ENCODE measurements around the gene MOGAT2. TPM values are rescaled to one million over a fixed set of nuclear protein-coding genes. Genes with fewer than 3 reads are reported as not detected.
A peak's percentile ranks its signal among the peaks of the same experiment; 100 is the strongest.
"Not testable (repeated sequence)": the region's sequence is repeated elsewhere in the genome, so short reads cannot be mapped to it uniquely, and the experiment has no call there.

MOGAT2 gene
- total and polyA plus RNA-seq, 9 donors: 0.10 to 9.2 (median 2.0) TPM; not detected in 6

DNA sequence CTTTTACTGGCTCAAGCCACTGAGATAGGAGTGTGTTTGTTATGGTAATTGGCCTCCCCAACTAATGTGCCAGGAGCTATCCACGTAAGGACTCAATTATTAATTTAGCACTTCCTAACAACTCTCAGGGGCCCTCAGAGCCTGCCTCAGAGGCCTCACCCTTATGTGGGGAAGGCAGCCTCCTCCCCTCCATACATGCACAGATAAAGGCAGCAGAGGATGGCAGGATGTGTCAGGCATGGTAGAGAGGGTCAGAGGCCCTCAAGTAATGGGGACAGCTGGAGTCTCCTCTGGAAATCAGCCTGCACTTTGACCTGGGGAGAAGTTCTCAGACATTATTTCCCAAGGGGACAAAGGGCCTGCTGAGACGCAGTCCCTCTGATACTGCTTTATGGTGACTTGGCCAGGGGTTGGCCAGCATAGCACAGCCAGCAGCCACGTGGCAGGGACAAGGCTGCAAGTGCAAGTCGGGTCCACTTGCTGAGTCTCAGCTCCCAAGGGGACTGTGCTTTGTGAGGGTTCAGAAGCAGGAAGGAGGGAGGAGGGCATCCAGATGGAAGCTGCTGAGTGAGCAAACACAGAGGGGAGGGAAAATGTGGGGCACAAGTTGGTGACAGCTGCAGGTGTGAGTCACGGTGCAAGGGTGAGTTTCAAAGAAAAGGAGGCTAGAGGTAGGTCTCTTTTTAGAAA lies 17.0 kb downstream of the MOGAT2 start:
- no peak for DNase-seq
- Histone ChIP-seq H3K27me3 (ENCODE audit: control insufficient read depth, insufficient read depth, low read length) (peaks cover 6% of the 10 kb centered on the region), H3K9me3 (replicated peaks; ENCODE audit: control insufficient read depth, low read depth, low read length) (no peaks in the 10 kb centered on the region), H3K4me1 (ENCODE audit: control insufficient read depth, insufficient read depth, low read length) (peaks cover 21% of the 10 kb centered on the region), H3K27ac (ENCODE audit: low read length) (no peak overlapping the region), H3K4me3 (ENCODE audit: low read length) (no peak overlapping the region), H3K36me3 (ENCODE audit: control insufficient read depth, insufficient read depth, low read length) (no peaks in the 10 kb centered on the region)
- WGBS (ENCODE audit: insufficient coverage): 42% methylated on average over 4 of the region's 5 CpGs

DNA sequence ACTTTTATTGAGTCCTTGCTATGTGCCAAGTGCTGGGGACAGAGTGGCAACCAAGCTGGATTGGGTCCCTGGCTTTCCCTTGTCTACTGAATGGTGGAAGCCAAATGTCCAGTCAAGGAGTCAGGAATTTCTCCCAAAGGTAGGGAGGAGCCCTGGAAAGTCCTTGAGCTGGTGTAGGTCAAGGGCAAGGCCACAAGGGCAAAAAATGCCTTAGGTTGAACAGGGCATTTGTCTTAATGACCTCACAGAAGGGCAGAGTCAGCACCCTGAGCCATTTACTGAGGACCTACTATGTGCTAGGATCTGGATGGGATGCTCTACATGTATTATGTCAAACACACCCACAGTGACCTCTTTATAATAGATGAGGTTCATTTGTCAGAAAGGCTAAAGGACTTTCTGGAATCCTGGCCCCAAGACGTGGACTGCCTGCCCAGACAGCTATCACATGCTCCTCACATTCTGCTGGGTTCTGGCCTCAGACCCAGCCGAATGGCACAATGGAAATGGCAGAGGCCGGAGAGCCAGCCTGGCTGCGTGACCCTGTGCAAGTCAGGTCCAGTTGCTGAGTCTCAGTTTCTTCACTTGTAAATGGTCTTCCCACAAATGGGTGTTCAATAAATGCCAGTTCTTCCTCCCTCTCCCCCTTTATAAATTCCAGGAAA lies 17.7 kb downstream of the MOGAT2 start:
- Histone ChIP-seq H3K36me3 (ENCODE audit: control insufficient read depth, insufficient read depth, low read length) (no peaks in the 10 kb centered on the region), H3K27me3 (ENCODE audit: control insufficient read depth, insufficient read depth, low read length) (peaks cover 3% of the 10 kb centered on the region), H3K27ac (ENCODE audit: low read length) (no peak overlapping the region), H3K4me3 (ENCODE audit: low read length) (no peak overlapping the region), H3K4me1 (ENCODE audit: control insufficient read depth, insufficient read depth, low read length) (peaks cover 21% of the 10 kb centered on the region), H3K9me3 (replicated peaks; ENCODE audit: control insufficient read depth, low read depth, low read length) (no peaks in the 10 kb centered on the region)
- 67% methylated on average over 1 of the region's 4 CpGs for WGBS (ENCODE audit: insufficient coverage)
- no peak for DNase-seq

DNA sequence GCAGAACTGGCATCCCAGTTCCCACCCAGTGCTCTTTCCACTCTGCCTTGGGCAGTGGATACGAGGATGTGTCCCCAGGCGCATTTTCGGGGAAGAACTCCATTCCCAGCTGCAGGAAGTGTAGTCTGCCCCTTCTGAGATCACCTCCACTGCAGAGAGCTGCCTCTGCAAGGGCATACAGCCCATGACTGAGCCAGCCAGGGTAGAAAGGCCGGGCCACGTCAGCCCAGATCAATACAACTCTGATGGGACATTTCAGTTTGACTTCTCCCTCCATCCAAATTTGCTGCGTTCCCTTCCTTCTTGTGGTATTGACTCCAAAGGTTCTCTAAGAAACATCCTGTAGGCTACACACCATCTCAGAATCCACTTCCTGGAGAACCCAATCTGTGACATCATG lies 19.7 kb downstream of the MOGAT2 start:
- peaks cover 3% of the 10 kb centered on the region for H3K27me3 ChIP-seq (ENCODE audit: control insufficient read depth, insufficient read depth, low read length)
- H3K9me3 ChIP-seq (replicated peaks; ENCODE audit: control insufficient read depth, low read depth, low read length): no peaks in the 10 kb centered on the region
- 72% methylated on average over 5 of the region's 6 CpGs for WGBS (ENCODE audit: insufficient coverage)
- no peak overlapping the region for H3K4me3 ChIP-seq (ENCODE audit: low read length)
- no peak overlapping the region for H3K27ac ChIP-seq (ENCODE audit: low read length)
- H3K36me3 ChIP-seq (ENCODE audit: control insufficient read depth, insufficient read depth, low read length): no peaks in the 10 kb centered on the region
- no peak for DNase-seq
- peaks cover 21% of the 10 kb centered on the region for H3K4me1 ChIP-seq (ENCODE audit: control insufficient read depth, insufficient read depth, low read length)

DNA sequence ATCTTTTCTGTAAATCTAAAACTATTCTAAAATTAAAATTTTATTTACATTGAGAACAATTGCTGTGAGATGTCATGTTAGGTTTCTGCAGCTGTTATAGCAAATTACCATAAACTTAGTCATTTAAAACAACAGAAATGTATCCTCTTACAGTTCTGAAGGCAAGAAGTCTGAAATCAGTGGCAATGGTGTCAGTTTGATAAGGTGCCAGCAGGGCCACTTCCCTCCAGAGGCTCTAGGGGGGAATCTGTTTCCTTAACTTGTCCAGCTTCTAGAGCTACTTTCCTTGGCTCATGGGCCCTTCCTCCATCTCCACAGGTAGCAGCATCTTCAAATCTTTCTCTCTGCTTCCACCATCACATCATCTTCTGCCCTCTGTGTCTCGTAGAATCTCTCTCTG lies 23.0 kb downstream of the MOGAT2 start:
- no peaks in the 10 kb centered on the region for H3K9me3 ChIP-seq (replicated peaks; ENCODE audit: control insufficient read depth, low read depth, low read length)
- no peaks in the 10 kb centered on the region for H3K36me3 ChIP-seq (ENCODE audit: control insufficient read depth, insufficient read depth, low read length)
- H3K27ac ChIP-seq (ENCODE audit: low read length): no peak overlapping the region
- WGBS (ENCODE audit: insufficient coverage): 83% methylated on average over 1 of the region's 1 CpG
- H3K4me1 ChIP-seq (ENCODE audit: control insufficient read depth, insufficient read depth, low read length): peaks cover 10% of the 10 kb centered on the region
- no peak for DNase-seq
- no peak overlapping the region for H3K4me3 ChIP-seq (ENCODE audit: low read length)
- peaks cover 4% of the 10 kb centered on the region for H3K27me3 ChIP-seq (ENCODE audit: control insufficient read depth, insufficient read depth, low read length)

DNA sequence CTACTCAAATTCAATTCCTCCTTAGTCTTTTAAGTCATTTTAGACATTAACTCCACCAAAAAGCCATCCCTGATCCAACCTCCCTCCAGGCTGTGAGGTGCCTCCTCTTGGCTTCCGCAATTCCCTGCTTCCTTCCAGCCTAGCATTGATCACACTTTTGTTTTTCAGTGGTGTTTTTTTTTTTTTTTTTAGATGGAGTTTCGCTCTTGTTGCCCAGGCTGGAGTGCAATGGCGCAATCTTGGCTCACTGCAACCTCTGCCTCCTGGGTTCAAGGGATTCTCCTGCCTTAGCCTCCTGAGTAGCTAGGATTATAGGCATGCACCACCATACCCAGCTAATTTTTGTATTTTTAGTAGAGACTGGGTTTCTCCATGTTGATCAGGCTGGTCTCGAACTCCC lies 25.5 kb downstream of the MOGAT2 start:
- not testable (repeated sequence) for H3K27ac ChIP-seq (ENCODE audit: low read length); DNase-seq; H3K4me1 ChIP-seq (ENCODE audit: control insufficient read depth, insufficient read depth, low read length); H3K9me3 ChIP-seq (replicated peaks; ENCODE audit: control insufficient read depth, low read depth, low read length); H3K27me3 ChIP-seq (ENCODE audit: control insufficient read depth, insufficient read depth, low read length); H3K36me3 ChIP-seq (ENCODE audit: control insufficient read depth, insufficient read depth, low read length); H3K4me3 ChIP-seq (ENCODE audit: low read length)
- 71% methylated on average over 1 of the region's 4 CpGs for WGBS (ENCODE audit: insufficient coverage)

DNA sequence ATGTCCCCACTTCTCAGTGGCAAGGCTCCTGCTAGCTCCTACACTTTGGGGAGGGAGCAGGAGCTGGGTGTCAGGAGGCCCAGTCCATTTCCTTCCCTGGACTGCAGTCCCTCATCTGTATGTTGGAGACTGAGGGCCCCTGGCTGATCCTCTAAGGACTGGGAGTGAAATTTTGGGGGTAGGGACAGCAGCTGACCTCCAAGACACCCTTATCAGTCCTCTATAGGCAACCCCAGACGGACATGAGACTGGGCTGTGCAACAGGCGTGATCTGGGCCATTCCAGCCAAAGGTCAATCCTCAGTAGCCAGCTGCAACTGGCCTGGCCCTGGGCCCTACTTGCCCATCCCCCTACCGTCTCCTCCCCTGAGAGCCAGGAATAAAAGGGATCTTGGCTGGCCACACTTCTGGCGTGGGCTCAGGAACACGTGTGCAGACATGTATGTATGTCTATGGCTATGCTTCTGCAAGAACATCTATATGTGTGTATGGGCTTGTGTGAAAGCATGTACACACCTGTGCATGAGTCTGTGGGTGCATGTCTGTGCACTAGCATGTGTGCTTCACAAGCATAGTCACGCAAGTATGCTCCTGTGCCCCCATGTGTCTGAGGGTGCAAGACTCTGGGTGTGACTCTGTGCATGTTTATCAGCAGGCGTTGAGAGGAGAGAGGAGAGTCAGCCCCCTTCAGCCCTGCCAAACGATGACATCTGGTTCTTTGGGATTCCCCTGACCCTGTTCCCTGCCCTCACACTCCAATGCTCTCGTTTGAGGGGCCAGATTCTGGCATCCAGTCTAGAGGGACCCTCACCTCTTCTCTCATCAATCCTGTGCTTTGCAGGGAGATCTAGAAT lies 26.3 kb downstream of the MOGAT2 start:
- H3K9me3 ChIP-seq (replicated peaks; ENCODE audit: control insufficient read depth, low read depth, low read length): no peaks in the 10 kb centered on the region
- H3K36me3 ChIP-seq (ENCODE audit: control insufficient read depth, insufficient read depth, low read length): no peaks in the 10 kb centered on the region
- WGBS (ENCODE audit: insufficient coverage): 44% methylated on average over 5 of the region's 9 CpGs
- peaks cover 3% of the 10 kb centered on the region for H3K27me3 ChIP-seq (ENCODE audit: control insufficient read depth, insufficient read depth, low read length)
- H3K27ac ChIP-seq (ENCODE audit: low read length): no peak overlapping the region
- peak; percentile 73 for DNase-seq
- H3K4me1 ChIP-seq (ENCODE audit: control insufficient read depth, insufficient read depth, low read length): peaks cover 10% of the 10 kb centered on the region
- H3K4me3 ChIP-seq (ENCODE audit: low read length): no peak overlapping the region

DNA sequence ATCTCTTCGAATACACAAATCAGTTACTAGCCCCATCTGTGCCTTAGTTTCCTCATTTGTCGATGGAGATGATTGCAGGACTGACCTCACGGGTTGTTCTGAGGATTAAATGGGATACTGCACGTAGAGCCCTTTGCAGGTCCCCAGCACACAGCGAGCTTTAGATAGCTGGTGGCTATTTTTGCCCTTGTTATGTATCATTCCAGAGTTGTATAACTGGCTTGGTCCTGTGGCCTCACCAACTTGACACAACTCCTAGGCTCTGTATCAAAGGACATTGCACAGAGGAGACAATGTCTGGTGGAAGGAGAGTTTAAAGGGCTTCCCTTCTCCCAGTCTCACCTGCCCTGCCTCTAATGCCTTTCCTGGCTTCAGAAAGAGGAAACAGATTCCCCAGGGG lies 28.2 kb downstream of the MOGAT2 start:
- H3K27ac ChIP-seq (ENCODE audit: low read length): no peak overlapping the region
- peaks cover 10% of the 10 kb centered on the region for H3K4me1 ChIP-seq (ENCODE audit: control insufficient read depth, insufficient read depth, low read length)
- no peak overlapping the region for H3K4me3 ChIP-seq (ENCODE audit: low read length)
- no peaks in the 10 kb centered on the region for H3K9me3 ChIP-seq (replicated peaks; ENCODE audit: control insufficient read depth, low read depth, low read length)
- no peaks in the 10 kb centered on the region for H3K36me3 ChIP-seq (ENCODE audit: control insufficient read depth, insufficient read depth, low read length)
- WGBS (ENCODE audit: insufficient coverage): 83% methylated on average over 2 of the region's 5 CpGs
- H3K27me3 ChIP-seq (ENCODE audit: control insufficient read depth, insufficient read depth, low read length): peaks cover 3% of the 10 kb centered on the region
- DNase-seq: no peak

DNA sequence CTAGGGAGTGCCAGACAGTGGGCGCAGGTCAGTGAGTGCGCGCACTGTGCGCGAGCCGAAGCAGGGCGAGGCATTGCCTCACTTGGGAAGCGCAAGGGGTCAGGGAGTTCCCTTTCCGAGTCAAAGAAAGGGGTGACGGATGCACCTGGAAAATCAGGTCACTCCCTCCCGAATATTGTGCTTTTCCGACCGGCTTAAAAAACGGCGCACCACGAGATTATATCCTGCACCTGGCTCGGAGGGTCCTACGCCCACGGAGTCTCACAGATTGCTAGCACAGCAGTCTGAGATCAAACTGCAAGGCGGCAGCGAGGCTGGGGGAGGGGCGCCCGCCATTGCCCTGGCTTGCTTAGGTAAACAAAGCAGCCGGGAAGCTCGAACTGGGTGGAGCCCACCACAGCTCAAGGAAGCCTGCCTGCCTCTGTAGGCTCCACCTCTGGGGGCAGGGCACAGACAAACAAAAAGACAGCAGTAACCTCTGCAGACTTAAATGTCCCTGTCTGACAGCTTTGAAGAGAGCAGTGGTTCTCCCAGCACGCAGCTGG lies 31.2 kb downstream of the MOGAT2 start:
- H3K4me1 ChIP-seq (ENCODE audit: control insufficient read depth, insufficient read depth, low read length); DNase-seq; H3K27ac ChIP-seq (ENCODE audit: low read length); H3K27me3 ChIP-seq (ENCODE audit: control insufficient read depth, insufficient read depth, low read length); H3K9me3 ChIP-seq (replicated peaks; ENCODE audit: control insufficient read depth, low read depth, low read length); H3K4me3 ChIP-seq (ENCODE audit: low read length); H3K36me3 ChIP-seq (ENCODE audit: control insufficient read depth, insufficient read depth, low read length): not testable (repeated sequence)
- whole genome bisulfite sequencing (ENCODE audit: insufficient coverage): no CpG with 5 or more reads among the region's 26 CpGs

DNA sequence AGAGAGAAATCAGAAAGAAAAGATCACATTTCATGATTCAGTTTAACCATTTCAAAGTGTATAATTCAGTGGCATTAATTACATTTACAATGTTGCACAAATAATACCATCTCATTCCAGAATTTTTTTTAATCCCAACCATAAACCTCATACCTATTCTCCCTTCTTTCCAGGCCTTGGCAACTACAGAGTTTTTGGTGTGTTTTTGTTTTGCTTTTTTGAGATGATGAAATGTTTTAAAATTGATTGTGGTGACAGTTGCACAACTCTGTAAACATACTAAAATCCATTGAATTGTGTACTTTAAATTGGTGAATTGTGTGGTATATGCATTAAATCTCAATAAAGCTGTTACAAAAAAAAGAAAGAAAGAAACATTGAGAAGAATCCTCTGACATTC lies 37.3 kb downstream of the MOGAT2 start:
- not testable (repeated sequence) for H3K9me3 ChIP-seq (replicated peaks; ENCODE audit: control insufficient read depth, low read depth, low read length); H3K36me3 ChIP-seq (ENCODE audit: control insufficient read depth, insufficient read depth, low read length); H3K27ac ChIP-seq (ENCODE audit: low read length); H3K4me1 ChIP-seq (ENCODE audit: control insufficient read depth, insufficient read depth, low read length); H3K27me3 ChIP-seq (ENCODE audit: control insufficient read depth, insufficient read depth, low read length); H3K4me3 ChIP-seq (ENCODE audit: low read length); DNase-seq

DNA sequence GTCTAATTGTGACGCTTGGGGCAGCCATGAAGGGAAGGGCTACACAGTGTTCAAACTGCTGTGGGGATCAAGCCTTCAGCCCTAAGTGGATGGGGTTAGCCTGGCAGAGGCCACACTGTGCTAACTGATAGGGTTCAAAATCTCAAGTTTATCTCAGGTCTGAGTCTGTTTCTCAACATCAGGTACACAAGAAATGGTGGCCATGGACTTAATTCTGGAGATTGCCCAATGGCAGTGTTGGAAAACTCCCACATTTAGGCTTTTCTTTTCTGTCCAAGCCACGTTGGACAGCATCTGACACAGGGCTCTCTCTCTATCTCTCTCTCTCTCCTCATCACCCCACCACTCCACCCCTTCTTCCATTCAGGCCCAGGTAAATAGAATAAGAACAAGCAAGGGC lies 40.0 kb downstream of the MOGAT2 start:
- H3K27ac ChIP-seq (ENCODE audit: low read length): no peak overlapping the region
- no peaks in the 10 kb centered on the region for H3K4me1 ChIP-seq (ENCODE audit: control insufficient read depth, insufficient read depth, low read length)
- no peak overlapping the region for H3K4me3 ChIP-seq (ENCODE audit: low read length)
- H3K9me3 ChIP-seq (replicated peaks; ENCODE audit: control insufficient read depth, low read depth, low read length): no peaks in the 10 kb centered on the region
- WGBS (ENCODE audit: insufficient coverage): 71% methylated on average over 2 of the region's 2 CpGs
- DNase-seq: no peak
- no peaks in the 10 kb centered on the region for H3K36me3 ChIP-seq (ENCODE audit: control insufficient read depth, insufficient read depth, low read length)
- H3K27me3 ChIP-seq (ENCODE audit: control insufficient read depth, insufficient read depth, low read length): no peaks in the 10 kb centered on the region

Measured in muscle of leg (tissue), 11 donors.